Transverse colon (tissue), 4 donors: ENCODE measurements around the gene PIP5K1B. TPM values are rescaled to one million over a fixed set of nuclear protein-coding genes. Genes with fewer than 3 reads are reported as not detected.

Experiments used
- DNase-seq: peaks from one replicate; pipeline ENCODE4 v3.0.0-alpha.2; 2019
- H3K27ac ChIP-seq, 4 donors: fragments of 200-600 bp; sonication (generic); 2 replicates each; pipeline ENCODE4 v1.5.1; 2016 to 2018; ENCODE audit warnings: inconsistent platforms in 4 of 4
- H3K27me3 ChIP-seq: fragments of 200-600 bp; sonication (generic); 2 replicates; pipeline ENCODE4 v1.5.1; 2017; ENCODE audit warnings: inconsistent platforms
- H3K36me3 ChIP-seq, 4 donors: fragments of 200-600 bp; sonication (generic); 2 replicates each; pipeline ENCODE4 v1.5.1; 2017 to 2019; ENCODE audit warnings: inconsistent platforms in 4 of 4
- H3K4me1 ChIP-seq, 4 donors: fragments of 200-600 bp; sonication (generic); 2 replicates each; pipeline ENCODE4 v1.5.1; 2017 to 2020; ENCODE audit warnings: inconsistent platforms in 4 of 4
- H3K4me3 ChIP-seq, 4 donors: fragments of 200-600 bp; sonication (generic); 1 replicate in 1 of 4; 2 replicates in 3 of 4; pipeline versions ENCODE4 v1.5.1 to v1.6.1; 2017 to 2019; ENCODE audit warnings: inconsistent platforms in 4 of 4
- H3K9me3 ChIP-seq, 2 donors: fragments of 200-600 bp; sonication (generic); 2 replicates each; pipeline ENCODE4 v1.5.1; 2017 to 2019; ENCODE audit warnings: inconsistent platforms in 2 of 2
- EP300 ChIP-seq: sonication (generic); formaldehyde crosslinking; IDR thresholded peaks from one replicate; pipeline ENCODE4 v1.6.1; 2017; ENCODE audit warnings: antibody characterized with exemption, low read depth
- POLR2A ChIP-seq: fragments of 450-650 bp; IDR thresholded peaks from one replicate; pipeline ENCODE4 v1.6.1; 2016; ENCODE audit warnings: antibody characterized with exemption, mild to moderate bottlenecking, moderate library complexity
- POLR2AphosphoS5 ChIP-seq, 3 donors: sonication (generic); formaldehyde crosslinking; IDR thresholded peaks; one replicate each; pipeline ENCODE4 v1.6.1; 2016; ENCODE audit warnings: antibody characterized with exemption in 3 of 3
- WGBS, 2 donors: methylation state at CpG; one replicate each; pipeline ENCODE4 v1.1.5; 2018; ENCODE audit warnings: low coverage in 1 of 2; 5-methylcytosine and 5-hydroxymethylcytosine counted together
- in situ Hi-C, 4 donors: fragments of 200-750 bp; cut with MboI; loops; one replicate each; pipeline versions ENCODE4 v1.15.0 to v1.15.1; 2017; ENCODE audit warnings: low sequenced_read_pairs in 3 of 4, low pct_ligation_motif_present in 1 of 4, low pct_unique_long_range_greater_than_20kb in 1 of 4
- intact Hi-C: fragments of 100-400 bp; cut with DNase I; formaldehyde crosslinking; loops from one replicate; pipeline ENCODE4 v1.15.1; 2023; ENCODE audit warnings: low total_unique reads
- total RNA-seq, 4 donors: library from RNA; depleted of rRNA; stranded (reverse); fragments of >200 nt; gene quantifications; one replicate each; pipeline ENCODE4 v1.1.0, GENCODE V29; 2016
- TF ChIP-seq, protein P1 (sequence below), 5 experiments: fragments of 200-600 bp in 3 of 5; fragments of 450-650 bp in 2 of 5; sonication (generic) in 3 of 5; IDR thresholded peaks; 1 replicate in 2 of 5; 2 replicates in 3 of 5; pipeline ENCODE4 v1.5.1; 2016 to 2017; ENCODE audit warnings: antibody characterized with exemption in 5 of 5, inconsistent platforms in 3 of 5, mild to moderate bottlenecking in 2 of 5, moderate library complexity in 1 of 5

The PIP5K1B gene
- total RNA-seq, 4 donors from 2014 or later, result 45.6 to 104 (median 76.0) TPM

DNA sequence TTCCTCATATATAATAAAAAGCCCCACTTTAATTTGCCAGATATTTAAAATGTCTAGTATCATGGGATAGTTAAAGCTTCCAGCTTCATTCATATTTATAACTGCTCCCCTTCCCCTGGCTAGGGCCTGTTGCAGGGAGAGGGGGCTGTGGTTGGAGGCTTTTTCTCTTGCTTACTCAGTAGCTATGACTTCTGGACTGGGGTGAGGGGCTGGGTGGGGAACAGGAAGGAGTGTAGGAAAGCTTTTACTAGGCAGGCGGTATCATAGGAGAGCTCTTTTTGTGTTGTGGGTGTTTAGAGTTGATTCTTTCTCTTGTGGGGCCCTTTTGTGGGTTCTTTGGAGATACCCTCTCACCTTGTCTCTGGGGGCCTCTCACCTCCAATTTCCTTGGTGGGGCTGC lies 39.4 kb downstream of the PIP5K1B start:
- intact Hi-C loops, result no loop called here
- in situ Hi-C loops, result no loop called here
- H3K27ac ChIP-seq, result no peak overlapping the region

DNA sequence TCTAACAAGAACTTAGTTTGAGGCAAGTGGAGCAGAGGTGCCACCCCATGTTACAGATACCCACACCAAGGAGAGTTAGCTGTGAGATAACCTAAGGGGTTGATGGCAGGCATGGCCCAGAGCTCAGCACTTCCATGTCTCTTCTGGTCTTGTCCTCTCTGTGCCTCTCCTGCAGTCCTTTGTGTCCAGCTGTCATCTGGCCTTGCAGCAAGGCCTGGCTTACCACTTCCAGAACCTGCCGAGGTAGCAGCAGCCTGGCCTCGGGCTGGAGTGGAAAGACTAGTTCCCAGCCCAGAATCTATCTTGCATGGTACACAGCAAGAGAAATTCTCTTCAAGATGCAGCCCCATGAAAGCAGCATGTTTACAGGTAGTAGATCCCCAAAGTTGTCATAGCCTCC lies 41.5 kb downstream of the PIP5K1B start:
- Histone ChIP-seq H3K36me3 (no peaks in the 10 kb centered on the region), H3K27ac (peak overlapping the region; percentile 42 to 63 (median 55)), H3K4me1 (peaks cover 4 to 34% (median 19%) of the 10 kb centered on the region in 4 donors), H3K9me3 (no peaks in the 10 kb centered on the region), H3K27me3 (no peaks in the 10 kb centered on the region), H3K4me3 (no peak overlapping the region)
- TF ChIP-seq EP300 (no peak), POLR2AphosphoS5 (IDR thresholded peaks at IDR 0.05) (no peak), POLR2A (no peak)
- TF ChIP-seq, protein P1, sequence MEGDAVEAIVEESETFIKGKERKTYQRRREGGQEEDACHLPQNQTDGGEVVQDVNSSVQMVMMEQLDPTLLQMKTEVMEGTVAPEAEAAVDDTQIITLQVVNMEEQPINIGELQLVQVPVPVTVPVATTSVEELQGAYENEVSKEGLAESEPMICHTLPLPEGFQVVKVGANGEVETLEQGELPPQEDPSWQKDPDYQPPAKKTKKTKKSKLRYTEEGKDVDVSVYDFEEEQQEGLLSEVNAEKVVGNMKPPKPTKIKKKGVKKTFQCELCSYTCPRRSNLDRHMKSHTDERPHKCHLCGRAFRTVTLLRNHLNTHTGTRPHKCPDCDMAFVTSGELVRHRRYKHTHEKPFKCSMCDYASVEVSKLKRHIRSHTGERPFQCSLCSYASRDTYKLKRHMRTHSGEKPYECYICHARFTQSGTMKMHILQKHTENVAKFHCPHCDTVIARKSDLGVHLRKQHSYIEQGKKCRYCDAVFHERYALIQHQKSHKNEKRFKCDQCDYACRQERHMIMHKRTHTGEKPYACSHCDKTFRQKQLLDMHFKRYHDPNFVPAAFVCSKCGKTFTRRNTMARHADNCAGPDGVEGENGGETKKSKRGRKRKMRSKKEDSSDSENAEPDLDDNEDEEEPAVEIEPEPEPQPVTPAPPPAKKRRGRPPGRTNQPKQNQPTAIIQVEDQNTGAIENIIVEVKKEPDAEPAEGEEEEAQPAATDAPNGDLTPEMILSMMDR (IDR thresholded peaks at IDR 0.05), result no peak
- WGBS, 2 donors, result 77% methylated on average over 2 of the region's 2 CpGs; no CpG with 5 or more reads in 1 of the 2 donors
- intact Hi-C loops, result no loop called here
- in situ Hi-C loops, result no loop called here
- DNase-seq, result no peak

More for the DNA sequence above, 39.4 kb downstream of the PIP5K1B start:
- H3K4me3 ChIP-seq, result no peak overlapping the region
- no peak for DNase-seq
- H3K9me3 ChIP-seq, result no peaks in the 10 kb centered on the region
- H3K4me1 ChIP-seq, result peaks cover 13 to 42% (median 27%) of the 10 kb centered on the region in 4 donors
- H3K36me3 ChIP-seq, result no peaks in the 10 kb centered on the region
- H3K27me3 ChIP-seq, result no peaks in the 10 kb centered on the region
- WGBS, 2 donors, result 67 to 96% methylated on average over 1 of the region's 1 CpG
- no peak for TF ChIP-seq EP300
- TF ChIP-seq POLR2AphosphoS5 (IDR thresholded peaks at IDR 0.05), result no peak
- TF ChIP-seq, protein P1 (IDR thresholded peaks at IDR 0.05), result no peak
- no peak for TF ChIP-seq POLR2A

- WGBS, 2 donors, result 22 to 59% methylated on average over 9 of the region's 9 CpGs
- intact Hi-C loops (no loop called here), in situ Hi-C loops (no loop called here)
- peaks cover 3 to 30% (median 17%) of the 10 kb centered on the region in 4 donors for H3K4me1 ChIP-seq
- no peaks in the 10 kb centered on the region for H3K27me3 ChIP-seq
- no peaks in the 10 kb centered on the region for H3K9me3 ChIP-seq
- H3K36me3 ChIP-seq, result no peaks in the 10 kb centered on the region
- H3K4me3 ChIP-seq, result no peak overlapping the region
- no peak for DNase-seq
- TF ChIP-seq POLR2AphosphoS5 (IDR thresholded peaks at IDR 0.05), result no peak
- TF ChIP-seq, protein P1 (IDR thresholded peaks at IDR 0.05), result peak in 1 of 5 experiments; percentile 9
- H3K27ac ChIP-seq, result peak overlapping the region; percentile 42 to 63 (median 55)
Observed at GRCh38 chr9:68747043-68747533, 42.0 kb downstream of the PIP5K1B start.

- Histone ChIP-seq H3K4me1 (peaks cover 3 to 23% (median 17%) of the 10 kb centered on the region in 4 donors), H3K27ac (no peak overlapping the region), H3K4me3 (no peak overlapping the region), H3K36me3 (no peaks in the 10 kb centered on the region), H3K27me3 (no peaks in the 10 kb centered on the region), H3K9me3 (no peaks in the 10 kb centered on the region)
- intact Hi-C loops (no loop called here), in situ Hi-C loops (no loop called here)
- TF ChIP-seq, protein P1 (IDR thresholded peaks at IDR 0.05), result no peak
- TF ChIP-seq EP300 (no peak), POLR2AphosphoS5 (IDR thresholded peaks at IDR 0.05) (no peak), POLR2A (no peak)
- DNase-seq, result no peak
- 80 to 83% methylated on average over 1 to 3 of the region's 3 CpGs for WGBS, 2 donors
Observed at GRCh38 chr9:68749135-68749534, 44.1 kb downstream of the PIP5K1B start.
